Panc1 (cell line): ENCODE data around the gene HERC3. TPM values are rescaled to one million over a fixed set of nuclear protein-coding genes. Genes with fewer than 3 reads are reported as not detected.

Experiments
- ATAC-seq: fragments of 200-7000 bp; cut with Tn5 transposase; 2 replicates; pipeline ENCODE4 v1.9.1; 2020; ENCODE audit warnings: mild to moderate bottlenecking, moderate library complexity
- BruUV-seq: library from RNA; stranded (reverse); fragments of 400-500 nt; replicated peaks from 2 replicates; lab custom pipeline; 2021; lab: Mats Ljungman, UMichigan
- CTCF ChIA-PET: fragments of 300-600 bp; sonication (Branson Sonifier 250); formaldehyde crosslinking; loops from one replicate; lab custom pipeline; 2022; ENCODE audit warnings: antibody characterized with exemption; lab: Charles Lee
- POLR2A ChIA-PET: fragments of 300-600 bp; sonication (Branson Sonifier 250); formaldehyde crosslinking; loops from one replicate; lab custom pipeline; 2022; ENCODE audit warnings: antibody characterized with exemption; lab: Charles Lee
- DNase-seq: peaks from one replicate; pipeline ENCODE4 v3.0.0-alpha.2; 2010; ENCODE audit warnings: low read depth, low spot score
- H3K27ac ChIP-seq: 2 replicates; pipeline ENCODE4 v1.5.1; 2011; ENCODE audit warnings: mild to moderate bottlenecking, low read length, inconsistent platforms
- H3K27me3 ChIP-seq: fragments of 200-500 bp; sonication (Bioruptor generic); 2 replicates; pipeline ENCODE4 v1.6.0; 2014; ENCODE audit warnings: low read length, inconsistent platforms; ENCODE audit not compliant: control insufficient read depth, insufficient read depth
- H3K36me3 ChIP-seq: fragments of 200-500 bp; sonication (Bioruptor generic); 2 replicates; pipeline ENCODE4 v1.5.1; 2014; ENCODE audit warnings: inconsistent platforms, mild to moderate bottlenecking, low read length, moderate library complexity; ENCODE audit not compliant: control insufficient read depth, insufficient read depth
- H3K4me1 ChIP-seq: 2 replicates; pipeline ENCODE4 v1.5.1; 2011; ENCODE audit warnings: inconsistent platforms, mild to moderate bottlenecking, low read length, moderate library complexity; ENCODE audit not compliant: control insufficient read depth, insufficient read depth
- H3K4me3 ChIP-seq, 2 experiments: 2 replicates each; pipeline ENCODE4 v1.5.1; 2011 to 2012; ENCODE audit warnings: low read depth in 2 of 2, low read length in 2 of 2, mild to moderate bottlenecking in 2 of 2, inconsistent platforms in 1 of 2, moderate library complexity in 1 of 2
- H3K9me3 ChIP-seq: fragments of 200-500 bp; sonication (Bioruptor generic); 2 replicates; pipeline ENCODE4 v1.5.1; 2014; ENCODE audit warnings: low read depth, mild to moderate bottlenecking, inconsistent platforms, low read length, moderate library complexity; ENCODE audit not compliant: control insufficient read depth, insufficient read depth
- CTCF ChIP-seq: fragments of 450-650 bp; IDR thresholded peaks from 2 replicates; pipeline ENCODE4 v1.5.1; 2017; ENCODE audit warnings: mild to moderate bottlenecking
- POLR2AphosphoS5 ChIP-seq: IDR thresholded peaks from 2 replicates; pipeline ENCODE4 v1.6.1; 2012; ENCODE audit warnings: mild to moderate bottlenecking, low read depth, low read length, moderate library complexity
- REST ChIP-seq, 2 experiments: IDR thresholded peaks; 2 replicates each; pipeline ENCODE4 v1.6.1; 2011 to 2012; ENCODE audit warnings: low read depth in 2 of 2, control low read depth in 1 of 2, low read length in 1 of 2, mild to moderate bottlenecking in 1 of 2, moderate library complexity in 1 of 2; ENCODE audit not compliant: insufficient read depth in 1 of 2
- SIN3A ChIP-seq: IDR thresholded peaks from 2 replicates; pipeline ENCODE4 v1.6.1; 2012; ENCODE audit warnings: low read depth, mild to moderate bottlenecking, low read length, moderate library complexity, borderline replicate concordance; ENCODE audit not compliant: insufficient read depth
- TCF7L2 ChIP-seq: IDR thresholded peaks from 2 replicates; pipeline ENCODE4 v1.6.1; 2011; ENCODE audit warnings: mild to moderate bottlenecking, low read depth, low read length, inconsistent platforms
- in situ Hi-C: cut with HindIII; loops from 2 replicates; pipeline ENCODE4 v1.10.0; 2016; ENCODE audit warnings: low sequenced_read_pairs, low pct_unique_long_range_greater_than_20kb
- intact Hi-C: fragments of 100-400 bp; cut with micrococcal nuclease; formaldehyde crosslinking; loops from one replicate; pipeline ENCODE4 v1.10.0; 2022; ENCODE audit not compliant: unreplicated experiment
- total RNA-seq: library from RNA; stranded (reverse); gene quantifications from one replicate; pipeline ENCODE4 v1.2.1, GENCODE V29; 2021; ENCODE audit not compliant: unreplicated experiment

Gene HERC3
- total RNA-seq, 1 experiment from 2014 or later: 1.1 TPM

GRCh38 chr4:88745175-88745574, 152.9 kb downstream of the HERC3 start:
- no TSS peak for BruUV-seq
- intact Hi-C loops (no loop called here), in situ Hi-C loops (no loop called here)
- CTCF ChIA-PET: no interaction called here
- TF ChIP-seq TCF7L2 (no peak), SIN3A (no peak), POLR2AphosphoS5 (no peak), CTCF (no peak), REST (IDR thresholded peaks at IDR 0.05; ENCODE audit: insufficient read depth in 1 of 2, low read depth in 2 of 2, low read length in 1 of 2) (no peak)
- H3K4me1 ChIP-seq: no peaks in the 10 kb centered on the region
- H3K9me3 ChIP-seq: no peaks in the 10 kb centered on the region
- no peak for DNase-seq
- H3K27me3 ChIP-seq: no peaks in the 10 kb centered on the region
- no peak for ATAC-seq
- POLR2A ChIA-PET: no interaction called here
- no peak overlapping the region for H3K4me3 ChIP-seq
- no peak overlapping the region for H3K27ac ChIP-seq
- no peaks in the 10 kb centered on the region for H3K36me3 ChIP-seq

GRCh38 chr4:88745581-88746163, 153.4 kb downstream of the HERC3 start:
- intact Hi-C loops (no loop called here), in situ Hi-C loops (no loop called here)
- DNase-seq (no peak), ATAC-seq (no peak)
- BruUV-seq: no TSS peak
- no peak for TF ChIP-seq SIN3A
- TF ChIP-seq POLR2AphosphoS5: no peak
- TF ChIP-seq CTCF: no peak
- TF ChIP-seq REST (IDR thresholded peaks at IDR 0.05; ENCODE audit: insufficient read depth in 1 of 2, low read depth in 2 of 2, low read length in 1 of 2): no peak
- TF ChIP-seq TCF7L2: no peak
- Histone ChIP-seq H3K9me3 (no peaks in the 10 kb centered on the region), H3K27ac (no peak overlapping the region), H3K4me1 (no peaks in the 10 kb centered on the region), H3K36me3 (no peaks in the 10 kb centered on the region), H3K27me3 (no peaks in the 10 kb centered on the region), H3K4me3 (no peak overlapping the region)
- CTCF ChIA-PET: no interaction called here
- POLR2A ChIA-PET: no interaction called here
